Parathyroid adenoma (tissue), 2 donors: ENCODE results near the gene ZBTB20.

ENCODE experiments used
- H2AFZ ChIP-seq: fragments of 300-600 bp; sonication (generic); one replicate; pipeline ENCODE4 v1.7.0; 2017; ENCODE audit warnings: antibody characterized with exemption, mild to moderate bottlenecking
- H3K27ac ChIP-seq: fragments of 300-600 bp; sonication (generic); one replicate; pipeline ENCODE4 v1.7.0; 2017
- H3K27me3 ChIP-seq: fragments of 300-600 bp; sonication (generic); one replicate; pipeline ENCODE4 v1.7.0; 2017; ENCODE audit warnings: low read length; ENCODE audit not compliant: control insufficient read depth, insufficient read depth
- H3K36me3 ChIP-seq: fragments of 300-600 bp; sonication (generic); one replicate; pipeline ENCODE4 v1.7.0; 2017; ENCODE audit warnings: low read length; ENCODE audit not compliant: control insufficient read depth, insufficient read depth
- H3K4me1 ChIP-seq: fragments of 300-600 bp; sonication (generic); one replicate; pipeline ENCODE4 v1.7.0; 2017; ENCODE audit warnings: control low read depth
- H3K4me2 ChIP-seq: fragments of 300-600 bp; sonication (generic); one replicate; pipeline ENCODE4 v1.7.0; 2017; ENCODE audit warnings: low read length
- H3K4me3 ChIP-seq: fragments of 300-600 bp; sonication (generic); one replicate; pipeline ENCODE4 v1.7.0; 2017; ENCODE audit warnings: low read depth, low read length
- H3K79me2 ChIP-seq: fragments of 300-600 bp; sonication (generic); one replicate; pipeline ENCODE4 v1.7.0; 2017; ENCODE audit warnings: control low read depth
- H3K9ac ChIP-seq: fragments of 300-600 bp; sonication (generic); one replicate; pipeline ENCODE4 v1.7.0; 2017; ENCODE audit warnings: mild to moderate bottlenecking
- H3K9me3 ChIP-seq: fragments of 300-600 bp; sonication (generic); one replicate; pipeline ENCODE4 v1.7.0; 2017; ENCODE audit warnings: low read length; ENCODE audit not compliant: control insufficient read depth
- CTCF ChIP-seq: fragments of 300-600 bp; sonication (generic); IDR thresholded peaks from one replicate; pipeline ENCODE4 v1.7.0; 2017; ENCODE audit warnings: antibody characterized with exemption, mild to moderate bottlenecking
- donor health status: primary hyperparathyroidism.

Gene ZBTB20

DNA sequence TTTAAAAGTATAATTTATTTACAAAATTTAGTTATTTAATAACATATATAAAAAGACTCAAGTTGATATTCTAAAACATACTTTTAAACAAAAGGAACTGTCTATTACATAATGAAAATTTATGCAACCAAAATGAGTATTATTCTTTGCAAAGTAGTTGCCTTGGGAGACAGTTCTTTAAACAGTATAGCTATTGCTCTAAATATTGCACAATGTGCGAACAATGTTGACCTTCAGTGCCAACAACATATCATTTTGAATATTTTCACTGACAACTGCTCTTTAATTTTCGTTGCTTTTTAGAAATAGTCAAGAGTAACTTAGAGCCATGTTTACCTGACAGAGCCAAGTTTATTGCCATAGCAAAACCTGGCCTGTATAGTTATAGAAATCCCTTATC is 124.9 kb downstream of the ZBTB20 start:
- Histone ChIP-seq H3K4me3 (no peak overlapping the region), H3K27me3 (no peaks in the 10 kb centered on the region), H3K36me3 (no peaks in the 10 kb centered on the region), H3K4me1 (peaks cover 4% of the 10 kb centered on the region), H3K9me3 (no peaks in the 10 kb centered on the region), H2AFZ (no peak overlapping the region), H3K9ac (no peak overlapping the region), H3K79me2 (peaks cover 3% of the 10 kb centered on the region), H3K4me2 (no peak overlapping the region), H3K27ac (no peak overlapping the region)
- TF ChIP-seq CTCF: no peak

DNA sequence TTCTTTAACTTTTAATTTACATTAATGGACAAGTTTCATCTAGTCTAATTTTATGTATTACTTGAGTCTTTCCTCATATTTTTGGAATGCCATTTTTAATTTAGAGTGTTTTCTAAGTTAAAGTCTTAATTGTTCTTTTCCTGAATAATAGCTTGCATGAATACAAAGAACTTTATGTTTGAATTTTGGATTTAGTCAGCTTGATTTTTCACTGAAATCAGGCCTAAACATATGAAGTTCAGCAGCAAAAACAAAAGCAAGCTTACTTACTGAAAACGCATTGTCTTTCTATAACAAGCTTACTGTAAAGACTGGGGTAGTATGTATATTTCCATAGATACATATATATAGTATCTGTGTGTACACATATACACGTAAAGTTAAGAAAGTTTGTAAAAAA is 126.0 kb downstream of the ZBTB20 start:
- no peak for TF ChIP-seq CTCF
- Histone ChIP-seq H3K27me3 (no peaks in the 10 kb centered on the region), H3K4me3 (no peak overlapping the region), H3K79me2 (peaks cover 5% of the 10 kb centered on the region), H3K36me3 (no peaks in the 10 kb centered on the region), H3K4me2 (no peak overlapping the region), H2AFZ (no peak overlapping the region), H3K27ac (no peak overlapping the region), H3K9me3 (no peaks in the 10 kb centered on the region), H3K4me1 (peaks cover 4% of the 10 kb centered on the region), H3K9ac (no peak overlapping the region)

- Histone ChIP-seq H3K27me3 (no peaks in the 10 kb centered on the region), H3K9me3 (no peaks in the 10 kb centered on the region), H3K36me3 (no peaks in the 10 kb centered on the region), H2AFZ (no peak overlapping the region), H3K27ac (no peak overlapping the region), H3K4me1 (peaks cover 4% of the 10 kb centered on the region), H3K79me2 (peaks cover 7% of the 10 kb centered on the region), H3K4me2 (no peak overlapping the region), H3K9ac (no peak overlapping the region), H3K4me3 (no peak overlapping the region)
- TF ChIP-seq CTCF: no peak
These were observed 127.2 kb downstream of the ZBTB20 start for GRCh38 chr3:115019900-115020299.

DNA sequence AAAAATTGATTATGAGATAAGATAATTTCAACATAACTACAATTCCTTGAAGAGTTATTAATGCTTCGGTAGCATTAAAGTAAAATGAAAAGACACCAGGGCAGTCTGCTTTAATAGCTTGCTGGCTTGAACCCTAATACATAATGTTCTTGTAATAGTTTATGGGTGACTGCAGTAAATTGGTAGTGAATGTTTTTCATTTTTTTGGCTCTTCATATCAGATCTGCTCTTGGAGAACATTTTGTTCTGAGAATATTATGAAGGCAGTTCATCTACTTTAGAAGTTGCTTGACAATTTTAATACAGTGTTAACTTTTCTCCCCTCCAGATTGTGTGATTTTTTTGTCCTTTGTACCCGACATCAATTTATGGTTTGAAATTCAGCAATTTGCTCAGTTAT is 128.4 kb downstream of the ZBTB20 start:
- H3K4me2 ChIP-seq: no peak overlapping the region

More for the DNA sequence above, 128.4 kb downstream of the ZBTB20 start:
- H3K36me3 ChIP-seq: no peaks in the 10 kb centered on the region
- H3K9ac ChIP-seq: no peak overlapping the region
- peaks cover 12% of the 10 kb centered on the region for H3K79me2 ChIP-seq
- TF ChIP-seq CTCF: no peak
- no peak overlapping the region for H2AFZ ChIP-seq
- H3K9me3 ChIP-seq: no peaks in the 10 kb centered on the region
- no peak overlapping the region for H3K27ac ChIP-seq
- peaks cover 4% of the 10 kb centered on the region for H3K4me1 ChIP-seq
- H3K27me3 ChIP-seq: no peaks in the 10 kb centered on the region
- no peak overlapping the region for H3K4me3 ChIP-seq
